ENCODE data around the gene PVALEF.

PVALEF gene

DNA sequence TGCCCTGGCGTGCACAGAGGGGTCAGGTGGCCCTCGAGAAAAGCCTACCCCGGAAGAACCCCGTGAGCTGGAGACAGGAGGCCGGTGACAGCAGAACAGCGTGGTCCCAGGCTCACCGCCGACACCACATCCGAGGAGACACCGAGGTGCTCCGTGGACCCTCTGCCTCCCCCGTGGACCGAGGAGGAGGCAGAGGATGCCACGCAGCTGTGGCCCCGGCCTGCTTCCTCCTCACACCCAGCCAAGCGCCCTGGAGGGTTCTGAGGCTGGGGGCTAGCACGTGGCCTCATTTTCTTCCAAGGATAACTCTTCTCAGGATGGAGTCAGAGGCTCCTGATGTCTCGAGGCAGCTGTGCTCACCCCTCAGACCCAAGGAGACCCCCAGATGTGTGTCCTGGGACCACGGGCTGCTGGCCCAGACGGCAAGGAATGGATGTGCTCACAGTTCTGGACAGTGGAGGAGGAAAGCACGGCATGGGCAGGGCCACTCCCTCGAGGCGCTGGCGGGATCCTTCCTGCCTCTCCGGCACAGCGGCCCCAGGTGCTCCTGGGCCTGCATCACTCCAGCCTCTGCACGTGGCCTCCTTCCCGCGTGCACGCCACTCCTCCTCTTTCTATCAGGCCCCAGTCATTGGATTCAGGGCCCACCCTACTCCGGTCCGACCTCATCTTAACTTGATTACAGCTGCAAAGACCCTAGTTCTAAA is 4.4 kb upstream of the PVALEF start:
- DNase-seq (ENCODE audit: low spot score), result no peak
- peak overlapping the region; percentile 62 for H3K4me3 ChIP-seq
- TF ChIP-seq, protein P1, sequence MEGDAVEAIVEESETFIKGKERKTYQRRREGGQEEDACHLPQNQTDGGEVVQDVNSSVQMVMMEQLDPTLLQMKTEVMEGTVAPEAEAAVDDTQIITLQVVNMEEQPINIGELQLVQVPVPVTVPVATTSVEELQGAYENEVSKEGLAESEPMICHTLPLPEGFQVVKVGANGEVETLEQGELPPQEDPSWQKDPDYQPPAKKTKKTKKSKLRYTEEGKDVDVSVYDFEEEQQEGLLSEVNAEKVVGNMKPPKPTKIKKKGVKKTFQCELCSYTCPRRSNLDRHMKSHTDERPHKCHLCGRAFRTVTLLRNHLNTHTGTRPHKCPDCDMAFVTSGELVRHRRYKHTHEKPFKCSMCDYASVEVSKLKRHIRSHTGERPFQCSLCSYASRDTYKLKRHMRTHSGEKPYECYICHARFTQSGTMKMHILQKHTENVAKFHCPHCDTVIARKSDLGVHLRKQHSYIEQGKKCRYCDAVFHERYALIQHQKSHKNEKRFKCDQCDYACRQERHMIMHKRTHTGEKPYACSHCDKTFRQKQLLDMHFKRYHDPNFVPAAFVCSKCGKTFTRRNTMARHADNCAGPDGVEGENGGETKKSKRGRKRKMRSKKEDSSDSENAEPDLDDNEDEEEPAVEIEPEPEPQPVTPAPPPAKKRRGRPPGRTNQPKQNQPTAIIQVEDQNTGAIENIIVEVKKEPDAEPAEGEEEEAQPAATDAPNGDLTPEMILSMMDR (IDR thresholded peaks at IDR 0.05), result no peak
- no peak overlapping the region for H3K27ac ChIP-seq

DNA sequence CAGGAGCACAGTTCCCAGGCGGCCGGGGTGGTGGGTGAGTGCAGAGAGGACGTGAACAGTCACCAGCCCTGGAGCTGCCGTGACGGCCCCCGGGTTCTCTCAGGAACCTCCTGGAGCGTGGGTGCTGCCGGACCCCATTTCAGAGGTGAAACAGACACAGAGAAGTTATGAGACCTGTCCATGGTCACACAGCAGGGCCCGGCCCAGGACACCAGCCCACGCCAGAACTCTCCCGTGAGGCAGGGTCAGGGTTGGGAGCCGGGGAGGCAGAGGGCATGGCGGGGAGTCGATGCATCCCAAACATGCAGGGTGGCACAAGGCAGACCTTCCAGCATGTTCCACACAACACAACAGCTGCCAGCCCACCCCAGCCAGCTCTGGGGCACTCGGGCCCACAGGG is 3.8 kb upstream of the PVALEF start:
- no peak for DNase-seq (ENCODE audit: low spot score)
- H3K27ac ChIP-seq, result no peak overlapping the region
- no peak overlapping the region for H3K4me3 ChIP-seq
- TF ChIP-seq, protein P1 (IDR thresholded peaks at IDR 0.05), result no peak

DNA sequence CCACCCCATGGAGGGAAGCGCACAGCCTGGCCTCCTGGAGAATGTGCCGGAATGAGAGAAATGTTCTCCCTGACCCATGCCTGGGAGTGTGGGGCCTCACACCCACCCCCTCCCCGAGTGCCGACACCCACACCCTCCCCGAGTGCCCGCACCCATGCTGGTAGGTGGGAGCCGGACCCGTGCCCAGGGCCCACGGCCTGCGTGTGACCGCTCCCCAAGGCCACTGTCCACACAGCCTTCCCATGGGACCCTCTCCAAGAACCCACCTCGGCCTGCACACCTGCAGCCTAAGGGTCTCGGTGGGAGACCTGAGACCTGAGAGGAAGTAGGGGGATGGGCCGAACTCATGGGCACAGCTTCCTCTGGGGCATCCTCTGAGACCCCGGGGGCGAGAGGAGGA is 3.3 kb upstream of the PVALEF start:
- no peak overlapping the region for H3K27ac ChIP-seq

DNA sequence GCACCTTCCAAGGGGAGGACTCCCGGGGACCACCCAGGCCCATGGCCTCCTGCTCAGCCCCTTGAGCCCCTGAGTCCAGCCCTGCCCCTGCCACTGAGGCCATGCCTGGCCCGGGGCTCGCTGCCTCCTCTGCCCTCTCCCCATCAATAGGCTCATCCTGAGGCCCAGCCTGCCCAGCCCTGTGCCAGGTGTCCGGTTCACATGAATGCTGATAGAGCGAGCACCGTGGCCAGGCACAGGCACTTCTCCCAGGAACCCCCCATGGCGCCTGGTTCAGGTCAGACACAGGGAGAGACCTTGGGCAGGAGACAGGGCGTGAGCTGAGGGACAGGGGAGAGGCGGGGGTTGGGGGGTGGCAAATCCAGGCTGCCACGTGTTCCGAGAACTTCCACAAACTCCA is 2.8 kb upstream of the PVALEF start:
- Histone ChIP-seq H3K27ac (no peak overlapping the region), H3K4me3 (no peak overlapping the region)
- no peak for DNase-seq (ENCODE audit: low spot score)
- TF ChIP-seq, protein P1 (IDR thresholded peaks at IDR 0.05), result no peak

More for the DNA sequence above, 3.3 kb upstream of the PVALEF start:
- TF ChIP-seq, protein P1 (IDR thresholded peaks at IDR 0.05), result no peak
- no peak overlapping the region for H3K4me3 ChIP-seq
- no peak for DNase-seq (ENCODE audit: low spot score)

DNA sequence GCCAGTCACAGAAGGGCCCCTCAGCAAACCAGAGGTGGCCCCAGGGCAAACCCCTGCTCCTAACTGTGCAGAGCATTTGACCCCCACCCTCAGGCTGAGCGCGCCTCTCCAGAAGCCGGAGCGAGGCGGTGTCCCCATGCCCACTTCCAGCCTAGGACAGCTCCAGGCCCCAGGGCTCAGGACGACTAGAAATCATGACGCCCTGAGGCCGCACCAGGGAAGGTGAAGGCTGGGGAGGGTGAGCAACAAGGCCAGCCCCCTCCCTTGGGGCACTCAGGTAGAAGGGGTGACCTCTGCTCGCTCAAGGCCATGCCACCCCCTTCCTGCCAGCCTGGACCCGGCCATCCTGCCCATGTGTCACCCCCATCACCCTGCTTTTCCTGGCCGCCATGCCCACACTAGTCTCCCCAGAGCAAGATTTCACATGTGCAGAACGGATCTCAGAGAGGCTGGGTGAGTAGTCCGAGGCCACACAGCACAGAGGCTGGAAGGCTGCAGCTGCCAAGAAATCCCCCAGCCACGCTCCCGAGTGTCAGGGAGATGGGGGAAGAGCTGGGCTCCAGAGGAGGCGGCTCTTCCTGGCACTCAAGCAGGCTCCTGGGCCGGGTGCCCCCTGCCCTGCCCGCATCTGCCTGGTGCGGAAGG is 2.1 kb upstream of the PVALEF start:
- TF ChIP-seq, protein P1 (IDR thresholded peaks at IDR 0.05), result no peak
- H3K27ac ChIP-seq, result no peak overlapping the region
- H3K4me3 ChIP-seq, result no peak overlapping the region
- no peak for DNase-seq (ENCODE audit: low spot score)

DNA sequence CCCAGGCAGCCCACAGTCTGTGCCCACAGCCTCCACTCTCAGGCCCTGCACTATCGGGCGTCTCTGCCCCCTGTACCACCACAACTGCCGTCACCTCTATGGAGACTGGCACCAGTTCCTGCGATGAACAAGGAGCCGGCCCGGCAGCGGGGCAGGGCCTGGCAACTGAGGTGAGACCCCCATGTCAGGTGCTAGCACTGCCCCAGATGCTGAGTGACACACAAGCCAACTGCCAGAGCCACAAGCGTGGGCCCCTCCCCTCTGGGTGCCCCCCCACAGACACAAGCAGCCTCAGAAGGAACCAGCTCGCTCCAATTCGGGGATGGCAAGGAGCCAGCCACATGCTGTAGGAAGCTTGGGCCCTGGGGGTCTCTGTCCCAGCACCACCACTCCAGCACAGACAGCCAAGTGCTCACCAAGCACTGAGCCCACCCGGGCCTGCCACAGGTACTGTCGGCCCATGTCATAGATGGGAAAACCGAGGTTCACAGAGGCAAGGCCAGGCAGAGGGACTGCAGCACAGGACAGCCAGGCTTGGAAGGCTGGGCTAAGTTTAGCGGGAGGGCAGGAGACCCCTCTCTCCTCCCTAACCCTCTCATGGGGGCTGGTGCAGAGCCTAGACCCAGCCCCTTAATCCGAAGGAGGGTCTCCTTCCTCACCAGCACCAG is 1.5 kb upstream of the PVALEF start:
- TF ChIP-seq, protein P1 (IDR thresholded peaks at IDR 0.05), result no peak
- Histone ChIP-seq H3K4me3 (no peak overlapping the region), H3K27ac (no peak overlapping the region)
- DNase-seq (ENCODE audit: low spot score), result no peak
